ENCODE results near the gene METTL22. TPM values are rescaled to one million over a fixed set of nuclear protein-coding genes. Genes with fewer than 3 reads are reported as not detected.

METTL22 gene
- total and polyA plus RNA-seq, 4 donors = 6.5 to 17.9 (median 14.4) TPM

DNA sequence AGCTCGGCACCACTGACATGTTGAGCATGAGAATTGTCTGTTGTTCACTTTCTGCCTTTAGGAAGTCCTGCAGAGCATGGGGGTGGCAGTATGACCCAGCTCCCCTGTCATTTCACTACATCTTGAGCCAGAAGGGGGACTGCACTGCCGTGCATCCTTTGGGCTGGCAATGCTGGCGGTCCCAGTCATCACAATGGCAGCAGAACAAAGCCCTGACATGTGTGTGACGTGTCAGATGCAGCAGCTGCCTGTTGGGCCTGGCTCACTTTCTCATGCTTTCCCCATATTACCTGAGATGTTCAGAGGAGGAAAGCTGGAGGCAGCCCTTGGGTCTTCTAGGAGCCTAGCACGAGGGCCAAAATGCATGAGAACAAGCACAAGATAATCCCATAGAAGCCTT lies 46.6 kb downstream of the METTL22 start:
- WGBS = 92% methylated on average over 5 of the region's 5 CpGs
- H3K27ac ChIP-seq (ENCODE audit: low read depth in 1 of 2, low read length in 2 of 2) = no peak overlapping the region

DNA sequence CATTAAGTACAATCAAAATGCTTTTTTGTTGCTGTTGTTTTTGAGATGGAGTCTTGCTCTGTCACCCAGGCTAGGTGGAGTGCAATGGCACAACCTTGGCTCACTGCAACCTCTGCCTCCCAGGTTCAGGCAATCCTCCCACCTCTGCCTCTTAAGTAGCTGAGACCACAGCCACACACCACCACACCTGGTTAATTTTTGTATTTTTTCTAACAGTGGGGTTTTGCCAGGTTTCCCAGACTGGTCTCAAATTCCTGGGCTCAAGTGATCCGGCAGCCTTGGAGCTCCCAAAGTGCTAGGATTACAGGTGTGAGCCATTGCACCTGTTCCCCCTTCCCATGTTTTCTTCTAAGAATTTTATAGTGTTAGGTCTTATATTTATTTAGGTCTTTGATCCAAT lies 48.0 kb downstream of the METTL22 start:
- Histone ChIP-seq H3K9ac (ENCODE audit: low read depth in 1 of 2, low read length in 2 of 2) (no peak overlapping the region), H3K27ac (ENCODE audit: low read depth in 1 of 2, low read length in 2 of 2) (no peak overlapping the region), H3K36me3 (ENCODE audit: control insufficient read depth in 4 of 4, insufficient read depth in 3 of 4, low read depth in 1 of 4, low read length in 3 of 4) (peaks cover 0 to 8% (median 0%) of the 10 kb centered on the region in 4 donors), H3K4me3 (ENCODE audit: low read depth in 1 of 3, low read length in 3 of 3) (no peak overlapping the region), H3K4me1 (ENCODE audit: control insufficient read depth in 4 of 4, insufficient read depth in 4 of 4, low read length in 3 of 4) (peaks cover 0 to 8% (median 6%) of the 10 kb centered on the region in 4 donors), H3K9me3 (ENCODE audit: control insufficient read depth in 4 of 4, low read length in 3 of 4) (no peaks in the 10 kb centered on the region), H3K27me3 (ENCODE audit: control insufficient read depth in 4 of 4, insufficient read depth in 4 of 4, low read length in 3 of 4) (no peaks in the 10 kb centered on the region)
- no peak for DNase-seq (ENCODE audit: low spot score)
- WGBS = 95% methylated on average over 1 of the region's 1 CpG
- no peak for TF ChIP-seq FOXA1 (IDR thresholded peaks at IDR 0.05)
- TF ChIP-seq, protein P1, sequence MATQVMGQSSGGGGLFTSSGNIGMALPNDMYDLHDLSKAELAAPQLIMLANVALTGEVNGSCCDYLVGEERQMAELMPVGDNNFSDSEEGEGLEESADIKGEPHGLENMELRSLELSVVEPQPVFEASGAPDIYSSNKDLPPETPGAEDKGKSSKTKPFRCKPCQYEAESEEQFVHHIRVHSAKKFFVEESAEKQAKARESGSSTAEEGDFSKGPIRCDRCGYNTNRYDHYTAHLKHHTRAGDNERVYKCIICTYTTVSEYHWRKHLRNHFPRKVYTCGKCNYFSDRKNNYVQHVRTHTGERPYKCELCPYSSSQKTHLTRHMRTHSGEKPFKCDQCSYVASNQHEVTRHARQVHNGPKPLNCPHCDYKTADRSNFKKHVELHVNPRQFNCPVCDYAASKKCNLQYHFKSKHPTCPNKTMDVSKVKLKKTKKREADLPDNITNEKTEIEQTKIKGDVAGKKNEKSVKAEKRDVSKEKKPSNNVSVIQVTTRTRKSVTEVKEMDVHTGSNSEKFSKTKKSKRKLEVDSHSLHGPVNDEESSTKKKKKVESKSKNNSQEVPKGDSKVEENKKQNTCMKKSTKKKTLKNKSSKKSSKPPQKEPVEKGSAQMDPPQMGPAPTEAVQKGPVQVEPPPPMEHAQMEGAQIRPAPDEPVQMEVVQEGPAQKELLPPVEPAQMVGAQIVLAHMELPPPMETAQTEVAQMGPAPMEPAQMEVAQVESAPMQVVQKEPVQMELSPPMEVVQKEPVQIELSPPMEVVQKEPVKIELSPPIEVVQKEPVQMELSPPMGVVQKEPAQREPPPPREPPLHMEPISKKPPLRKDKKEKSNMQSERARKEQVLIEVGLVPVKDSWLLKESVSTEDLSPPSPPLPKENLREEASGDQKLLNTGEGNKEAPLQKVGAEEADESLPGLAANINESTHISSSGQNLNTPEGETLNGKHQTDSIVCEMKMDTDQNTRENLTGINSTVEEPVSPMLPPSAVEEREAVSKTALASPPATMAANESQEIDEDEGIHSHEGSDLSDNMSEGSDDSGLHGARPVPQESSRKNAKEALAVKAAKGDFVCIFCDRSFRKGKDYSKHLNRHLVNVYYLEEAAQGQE (IDR thresholded peaks at IDR 0.05) = no peak
- TF ChIP-seq, protein P2, sequence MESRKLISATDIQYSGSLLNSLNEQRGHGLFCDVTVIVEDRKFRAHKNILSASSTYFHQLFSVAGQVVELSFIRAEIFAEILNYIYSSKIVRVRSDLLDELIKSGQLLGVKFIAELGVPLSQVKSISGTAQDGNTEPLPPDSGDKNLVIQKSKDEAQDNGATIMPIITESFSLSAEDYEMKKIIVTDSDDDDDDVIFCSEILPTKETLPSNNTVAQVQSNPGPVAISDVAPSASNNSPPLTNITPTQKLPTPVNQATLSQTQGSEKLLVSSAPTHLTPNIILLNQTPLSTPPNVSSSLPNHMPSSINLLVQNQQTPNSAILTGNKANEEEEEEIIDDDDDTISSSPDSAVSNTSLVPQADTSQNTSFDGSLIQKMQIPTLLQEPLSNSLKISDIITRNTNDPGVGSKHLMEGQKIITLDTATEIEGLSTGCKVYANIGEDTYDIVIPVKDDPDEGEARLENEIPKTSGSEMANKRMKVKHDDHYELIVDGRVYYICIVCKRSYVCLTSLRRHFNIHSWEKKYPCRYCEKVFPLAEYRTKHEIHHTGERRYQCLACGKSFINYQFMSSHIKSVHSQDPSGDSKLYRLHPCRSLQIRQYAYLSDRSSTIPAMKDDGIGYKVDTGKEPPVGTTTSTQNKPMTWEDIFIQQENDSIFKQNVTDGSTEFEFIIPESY (IDR thresholded peaks at IDR 0.05) = no peak
- TF ChIP-seq TAF1 (conservative IDR thresholded peaks at IDR 0.05) = no peak
- TF ChIP-seq, protein P3, sequence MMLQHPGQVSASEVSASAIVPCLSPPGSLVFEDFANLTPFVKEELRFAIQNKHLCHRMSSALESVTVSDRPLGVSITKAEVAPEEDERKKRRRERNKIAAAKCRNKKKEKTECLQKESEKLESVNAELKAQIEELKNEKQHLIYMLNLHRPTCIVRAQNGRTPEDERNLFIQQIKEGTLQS (IDR thresholded peaks at IDR 0.05) = no peak
- TF ChIP-seq SP1 (IDR thresholded peaks at IDR 0.05) = no peak
- no peak for TF ChIP-seq YY1 (IDR thresholded peaks at IDR 0.05)
- TF ChIP-seq, protein P4, sequence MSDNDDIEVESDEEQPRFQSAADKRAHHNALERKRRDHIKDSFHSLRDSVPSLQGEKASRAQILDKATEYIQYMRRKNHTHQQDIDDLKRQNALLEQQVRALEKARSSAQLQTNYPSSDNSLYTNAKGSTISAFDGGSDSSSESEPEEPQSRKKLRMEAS (IDR thresholded peaks at IDR 0.05) = no peak
- no peak for TF ChIP-seq GABPA (IDR thresholded peaks at IDR 0.05 in 1 of 2, conservative IDR thresholded peaks at IDR 0.05 in 1 of 2)
- no peak for TF ChIP-seq FOXA2 (IDR thresholded peaks at IDR 0.05)

More for the DNA sequence above, 46.6 kb downstream of the METTL22 start:
- Histone ChIP-seq H3K9ac (ENCODE audit: low read depth in 1 of 2, low read length in 2 of 2) (no peak overlapping the region), H3K9me3 (ENCODE audit: control insufficient read depth in 4 of 4, low read length in 3 of 4) (no peaks in the 10 kb centered on the region), H3K4me1 (ENCODE audit: control insufficient read depth in 4 of 4, insufficient read depth in 4 of 4, low read length in 3 of 4) (no peaks in the 10 kb centered on the region), H3K36me3 (ENCODE audit: control insufficient read depth in 4 of 4, insufficient read depth in 3 of 4, low read depth in 1 of 4, low read length in 3 of 4) (peaks cover 0 to 9% (median 2%) of the 10 kb centered on the region in 4 donors), H3K4me3 (ENCODE audit: low read depth in 1 of 3, low read length in 3 of 3) (no peak overlapping the region), H3K27me3 (ENCODE audit: control insufficient read depth in 4 of 4, insufficient read depth in 4 of 4, low read length in 3 of 4) (no peaks in the 10 kb centered on the region)
- no peak for DNase-seq (ENCODE audit: low spot score)
- TF ChIP-seq FOXA1 (IDR thresholded peaks at IDR 0.05) (no peak), HNF4A (conservative IDR thresholded peaks at IDR 0.05) (no peak), TAF1 (conservative IDR thresholded peaks at IDR 0.05) (no peak), SP1 (IDR thresholded peaks at IDR 0.05) (no peak), GABPA (IDR thresholded peaks at IDR 0.05 in 1 of 2, conservative IDR thresholded peaks at IDR 0.05 in 1 of 2) (no peak), JUND (IDR thresholded peaks at IDR 0.05) (no peak), FOXA2 (IDR thresholded peaks at IDR 0.05) (no peak), NR2F2 (IDR thresholded peaks at IDR 0.05) (no peak)
- TF ChIP-seq, protein P3 (IDR thresholded peaks at IDR 0.05) = no peak
- TF ChIP-seq, protein P1 (IDR thresholded peaks at IDR 0.05) = no peak
- TF ChIP-seq, protein P4 (IDR thresholded peaks at IDR 0.05) = no peak
- TF ChIP-seq, protein P2 (IDR thresholded peaks at IDR 0.05) = no peak

Data from liver (tissue), 9 donors.